ENCODE measurements around the gene VEGFA.

Gene VEGFA

DNA sequence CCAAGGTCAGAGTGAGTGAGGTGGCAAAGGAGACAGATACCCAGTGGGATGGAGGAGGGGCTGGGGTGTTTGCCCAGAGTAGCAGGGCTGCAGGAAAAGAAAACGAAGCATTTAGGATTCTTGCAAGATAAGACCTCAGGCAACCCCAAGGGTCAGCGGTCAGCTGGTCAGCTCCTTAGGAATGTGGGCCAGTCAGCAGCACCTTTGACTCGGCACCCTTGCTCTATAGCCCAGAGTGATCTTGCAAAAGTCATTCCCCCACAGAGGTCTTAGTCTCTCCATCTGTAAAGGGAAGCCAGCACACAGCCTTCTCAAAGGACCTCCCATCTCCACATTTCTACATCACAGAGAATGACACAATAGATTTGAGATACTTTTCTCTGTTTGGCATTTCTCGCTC, 56.7 kb downstream of the VEGFA start:
- DNase-seq = no peak

DNA sequence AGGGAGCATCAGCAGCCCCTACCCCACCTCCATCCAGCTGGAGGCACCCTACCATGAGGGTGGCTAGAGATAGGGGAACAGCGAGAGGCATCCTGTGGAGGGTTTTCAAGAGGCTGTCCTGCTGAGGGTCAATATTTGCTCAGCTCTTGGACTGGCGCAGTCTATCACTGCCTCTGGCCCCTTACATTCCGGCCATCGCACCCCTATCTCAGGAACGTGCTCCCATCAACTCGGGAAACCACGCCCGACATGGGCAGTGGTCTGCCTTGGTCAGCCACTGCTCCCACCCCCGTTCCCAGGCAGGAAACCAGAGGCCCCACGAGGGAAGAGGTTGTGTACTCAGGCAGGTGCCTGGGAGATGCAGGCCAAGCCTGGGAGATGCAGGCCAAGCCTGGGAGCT, 57.9 kb downstream of the VEGFA start:
- no peak for DNase-seq

DNA sequence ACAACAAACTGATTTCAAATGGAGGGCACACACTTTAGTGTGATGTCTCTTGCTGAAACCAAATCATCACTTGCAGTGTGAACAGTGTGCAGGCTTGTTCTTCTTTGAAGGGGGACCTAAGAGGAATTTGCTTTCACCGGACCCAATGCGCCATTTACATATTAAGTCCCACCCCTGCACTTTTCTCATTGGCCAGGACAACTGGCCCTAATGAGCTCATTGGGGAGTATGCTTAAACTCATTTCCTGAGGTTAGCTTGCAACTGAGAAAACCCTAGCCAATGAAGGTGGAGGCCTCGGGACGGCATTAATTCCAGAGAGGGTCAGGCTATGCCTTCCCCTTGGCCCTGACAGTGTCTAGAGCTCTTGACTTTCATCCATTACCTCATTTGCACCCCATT, 58.7 kb downstream of the VEGFA start:
- DNase-seq = peak; percentile 21

DNA sequence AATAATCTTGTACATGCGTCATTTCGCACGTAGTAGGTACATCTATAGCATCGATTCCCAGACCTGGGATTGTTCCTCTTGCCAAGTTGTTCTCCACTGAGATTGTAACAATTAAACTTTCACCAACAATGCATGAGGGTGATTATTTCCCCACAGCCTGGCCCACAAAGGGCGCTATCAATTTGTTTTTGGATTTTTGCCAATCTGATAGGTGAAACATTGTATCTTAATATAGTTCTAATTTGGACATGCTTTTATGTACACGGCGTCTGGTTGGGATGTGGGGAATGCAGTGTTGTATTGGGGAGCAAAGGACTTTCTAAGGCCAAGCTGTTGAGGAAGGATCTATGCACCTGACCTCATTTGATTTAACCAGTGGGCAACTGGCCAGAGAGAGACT, 59.5 kb downstream of the VEGFA start:
- no peak for DNase-seq

DNA sequence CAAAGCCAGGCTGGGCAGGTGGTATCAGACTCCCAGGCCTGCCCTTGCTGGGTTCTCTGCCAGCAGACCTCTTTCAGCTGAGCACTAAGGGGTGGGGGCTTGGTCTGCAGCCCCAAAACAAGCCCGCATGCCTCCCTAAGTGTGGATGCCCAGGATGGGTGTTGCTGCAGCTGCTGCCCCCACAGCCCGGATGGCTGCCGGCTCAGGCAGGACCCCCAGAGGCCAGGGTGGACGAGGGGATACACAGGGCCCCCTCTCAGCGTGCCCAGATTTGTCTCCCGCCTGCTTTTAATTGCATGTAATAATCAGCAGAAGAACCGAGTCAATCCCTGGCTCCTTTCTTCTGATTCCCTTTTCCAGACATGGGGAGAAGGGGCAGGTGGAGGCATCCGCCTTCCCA, 60.8 kb downstream of the VEGFA start:
- DNase-seq = no peak

DNA sequence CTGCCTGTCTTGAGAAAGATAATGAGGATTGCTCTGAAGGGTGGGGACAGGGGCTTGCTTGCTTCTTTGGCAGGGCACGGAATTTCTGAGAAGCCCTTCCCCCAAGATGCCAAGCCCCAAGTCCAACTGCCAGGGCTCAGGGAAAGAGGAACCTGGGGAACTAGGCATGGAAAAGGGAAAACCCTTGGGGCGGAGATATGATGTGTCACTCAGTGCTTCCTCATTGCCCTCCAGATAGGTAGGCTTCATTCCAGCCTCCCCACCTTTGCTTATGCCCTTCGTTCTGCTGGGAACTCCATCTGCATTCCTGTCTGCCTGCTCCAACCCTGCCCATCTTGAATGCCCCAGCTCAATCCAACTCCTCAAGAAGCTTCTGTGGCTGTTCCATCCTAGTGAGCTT, 61.2 kb downstream of the VEGFA start:
- no peak for DNase-seq

DNA sequence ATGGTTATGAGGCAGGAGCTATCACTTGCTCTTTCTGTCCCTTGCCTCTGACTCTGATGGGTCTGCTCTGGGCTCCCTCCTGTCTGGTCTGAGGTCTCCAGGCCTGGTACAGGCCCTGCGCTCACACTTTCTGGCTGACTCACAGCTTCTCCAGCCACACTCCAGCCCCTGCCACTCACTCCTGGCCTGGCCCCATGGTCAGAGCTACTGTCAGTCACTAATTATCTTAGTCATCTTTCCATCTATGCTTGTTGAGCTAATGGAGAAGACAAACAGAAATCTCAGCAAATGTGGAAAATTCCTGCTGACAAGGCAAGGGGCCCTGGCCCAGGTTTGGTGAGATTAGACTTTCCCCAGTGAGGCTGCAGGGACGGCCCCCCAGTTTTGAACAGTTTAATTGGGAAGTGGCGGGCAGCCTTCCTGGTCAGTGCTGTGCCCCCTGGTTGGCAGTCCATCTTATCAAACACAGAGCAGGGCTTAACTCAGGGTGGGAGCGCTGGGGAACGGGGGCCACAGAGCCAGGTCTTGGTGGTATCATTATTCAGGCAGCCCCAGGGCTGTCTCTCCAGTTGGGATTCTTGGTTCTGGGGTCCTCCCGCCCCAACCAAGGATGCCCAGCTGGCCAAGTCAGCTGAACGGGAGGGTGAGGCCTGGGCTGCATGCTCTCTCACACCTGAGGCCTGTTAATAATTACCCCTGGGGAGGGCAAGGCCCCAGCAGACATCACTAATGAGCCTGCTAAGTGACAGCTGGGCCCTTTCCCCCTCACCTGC, 63.4 kb downstream of the VEGFA start:
- no peak for DNase-seq

DNA sequence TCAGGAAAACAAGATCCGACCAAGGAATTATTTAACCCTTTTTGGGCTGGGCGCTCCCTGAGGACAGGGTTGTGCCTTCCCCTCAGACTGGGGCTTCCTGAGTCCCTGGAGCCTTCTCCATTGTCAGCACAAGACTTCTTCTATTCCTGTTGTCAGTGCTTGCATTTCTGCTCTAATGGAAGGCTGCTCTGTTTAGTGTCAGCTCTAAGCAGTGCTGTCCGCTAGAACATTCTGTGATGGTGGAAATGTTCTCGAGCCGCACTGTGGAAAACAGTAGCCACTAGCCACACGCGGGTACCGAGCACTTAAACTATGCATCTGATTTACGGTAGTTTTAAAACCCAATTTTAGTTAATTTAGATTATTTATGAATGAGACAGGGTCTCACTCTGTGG, 64.0 kb downstream of the VEGFA start:
- no peak for DNase-seq

DNA sequence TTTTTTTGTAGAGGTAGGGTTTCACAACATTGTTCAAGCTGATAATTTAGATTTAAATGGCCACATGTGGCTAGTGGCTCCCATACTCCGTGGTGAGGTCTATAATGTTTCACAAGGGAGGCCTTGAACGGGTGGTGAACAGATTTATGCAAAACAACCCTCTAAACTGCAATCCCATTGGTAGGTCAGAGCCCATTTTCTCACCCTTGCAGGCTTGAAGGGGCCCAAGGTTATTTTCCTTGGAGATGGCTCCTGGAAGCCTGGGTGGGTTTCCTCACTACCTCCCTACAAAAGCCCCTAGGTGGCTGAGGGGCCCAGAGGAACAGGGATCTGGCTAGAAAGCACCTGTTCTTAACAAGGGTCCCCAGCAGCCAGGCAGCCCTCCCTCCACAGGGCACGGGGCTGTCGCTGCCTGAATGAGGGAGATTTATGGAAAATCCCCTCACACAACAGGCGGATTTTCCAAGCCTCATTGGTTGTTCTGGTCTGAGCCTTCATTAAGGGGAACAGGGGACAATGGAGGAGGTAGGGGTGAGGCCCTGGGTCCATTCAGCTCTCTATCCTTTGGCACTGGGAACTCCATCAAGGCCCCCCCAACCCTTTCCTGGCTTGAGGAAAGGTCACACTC, 64.6 kb downstream of the VEGFA start:
- DNase-seq = no peak

DNA sequence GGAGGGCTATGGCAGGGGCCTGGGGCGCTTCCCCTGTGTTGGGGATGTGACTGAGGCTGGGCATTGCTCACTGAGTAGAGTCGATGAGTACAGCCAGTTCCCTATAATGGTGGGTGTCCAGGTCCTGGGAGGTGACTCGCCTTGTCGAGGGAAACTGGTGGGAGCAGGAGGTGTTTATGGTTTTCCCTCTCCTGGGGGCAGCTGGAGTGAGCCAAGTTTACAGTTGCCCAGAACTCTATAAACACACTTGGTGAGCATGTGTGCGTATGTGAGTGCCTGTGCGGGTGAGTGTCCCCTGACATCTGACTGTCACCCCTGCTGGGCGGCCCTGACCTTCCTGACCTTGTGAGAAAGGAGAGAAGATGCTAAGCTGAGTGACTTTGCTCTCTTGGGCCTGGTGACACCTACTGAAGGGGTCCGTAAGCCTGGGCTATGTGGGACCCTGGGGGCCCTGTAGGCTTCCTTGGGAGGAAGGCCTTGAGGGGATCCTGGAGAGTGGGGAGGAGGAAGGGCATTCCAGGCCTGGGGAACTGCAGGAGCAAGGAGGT, 65.9 kb downstream of the VEGFA start:
- DNase-seq = no peak

Measured in NCI-H510A (cell line).